Cardiac muscle cell (in vitro differentiated cells and primary cell): ENCODE data around the gene STPG1. TPM values are rescaled to one million over a fixed set of nuclear protein-coding genes. Genes with fewer than 3 reads are reported as not detected.

Experiments used
- DNase-seq, 2 donors: peaks; one replicate each; pipeline versions ENCODE4 v3.0.0 to v3.0.0-alpha.2; 2010 to 2017; ENCODE audit warnings: low read depth in 1 of 2, low spot score in 1 of 2
- H3K27ac ChIP-seq: fragments of 200-600 bp; sonication (generic); 2 replicates; pipeline ENCODE4 v1.5.1; 2016
- H3K27me3 ChIP-seq: fragments of 200-600 bp; sonication (generic); 2 replicates; pipeline ENCODE4 v1.6.0; 2016; ENCODE audit warnings: control low read depth
- H3K36me3 ChIP-seq: fragments of 200-600 bp; sonication (generic); 2 replicates; pipeline ENCODE4 v1.5.1; 2016; ENCODE audit warnings: control low read depth
- H3K4me1 ChIP-seq: fragments of 200-600 bp; sonication (generic); 2 replicates; pipeline ENCODE4 v1.8.1; 2017; ENCODE audit warnings: low read depth, mild to moderate bottlenecking, mixed run types
- H3K4me3 ChIP-seq: fragments of 200-600 bp; sonication (generic); 2 replicates; pipeline ENCODE4 v1.5.1; 2016; ENCODE audit warnings: mild to moderate bottlenecking
- H3K9me3 ChIP-seq: fragments of 200-600 bp; sonication (generic); 2 replicates; pipeline ENCODE4 v1.5.1; 2017; ENCODE audit warnings: low read depth, mild to moderate bottlenecking, control low read depth
- CTCF ChIP-seq: IDR thresholded peaks from 2 replicates; pipeline ENCODE4 v1.5.1; 2012; ENCODE audit warnings: low read depth, mild to moderate bottlenecking, low read length
- polyA plus RNA-seq: library from polyadenylated mRNA; unstranded; fragments of >200 nt; fragmentation: Nextera tagmentation; extraction: Ambion mirVana; gene quantifications from 2 replicates; pipeline ENCODE4 v1.2.1, GENCODE V29; 2016
- total RNA-seq: library from RNA; depleted of rRNA; stranded (reverse); fragments of >200 nt; gene quantifications from 2 replicates; pipeline ENCODE4 v1.2.3, GENCODE V29; 2016

STPG1 gene
- total and polyA plus RNA-seq, 2 experiments from 2014 or later: 9.9 to 10.7 TPM

GRCh38 chr1:24316645-24317044, 96.9 kb downstream of the STPG1 start:
- H3K9me3 ChIP-seq: no peaks in the 10 kb centered on the region
- H3K4me3 ChIP-seq: no peak overlapping the region
- no peak for TF ChIP-seq CTCF
- H3K4me1 ChIP-seq: peaks cover 7% of the 10 kb centered on the region
- H3K27ac ChIP-seq: no peak overlapping the region
- peaks cover 17% of the 10 kb centered on the region for H3K27me3 ChIP-seq
- no peak for DNase-seq
- H3K36me3 ChIP-seq: no peaks in the 10 kb centered on the region

DNA sequence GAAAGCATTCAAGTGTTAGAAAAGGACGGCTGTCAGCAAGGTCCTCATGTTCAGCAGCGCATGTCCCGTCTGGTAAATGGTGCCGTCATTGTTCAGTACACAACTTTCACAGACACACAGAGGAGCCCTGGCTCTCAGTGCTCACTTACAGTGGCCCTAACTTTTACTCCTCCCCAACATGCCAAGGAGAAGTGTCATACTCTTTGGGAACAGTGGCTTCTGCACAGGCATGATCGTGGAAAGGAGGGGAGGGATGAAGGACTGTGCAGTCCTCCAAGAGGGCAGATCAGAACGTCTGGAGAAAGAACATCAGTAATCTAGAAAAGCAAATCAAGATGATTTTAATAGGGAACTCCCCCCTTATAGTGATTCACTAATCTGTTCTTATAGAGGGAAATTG, 98.2 kb downstream of the STPG1 start:
- no peak for TF ChIP-seq CTCF
- peaks cover 10% of the 10 kb centered on the region for H3K27me3 ChIP-seq
- no peaks in the 10 kb centered on the region for H3K9me3 ChIP-seq
- H3K27ac ChIP-seq: no peak overlapping the region
- peaks cover 7% of the 10 kb centered on the region for H3K4me1 ChIP-seq
- no peak for DNase-seq
- H3K4me3 ChIP-seq: no peak overlapping the region
- H3K36me3 ChIP-seq: no peaks in the 10 kb centered on the region

DNA sequence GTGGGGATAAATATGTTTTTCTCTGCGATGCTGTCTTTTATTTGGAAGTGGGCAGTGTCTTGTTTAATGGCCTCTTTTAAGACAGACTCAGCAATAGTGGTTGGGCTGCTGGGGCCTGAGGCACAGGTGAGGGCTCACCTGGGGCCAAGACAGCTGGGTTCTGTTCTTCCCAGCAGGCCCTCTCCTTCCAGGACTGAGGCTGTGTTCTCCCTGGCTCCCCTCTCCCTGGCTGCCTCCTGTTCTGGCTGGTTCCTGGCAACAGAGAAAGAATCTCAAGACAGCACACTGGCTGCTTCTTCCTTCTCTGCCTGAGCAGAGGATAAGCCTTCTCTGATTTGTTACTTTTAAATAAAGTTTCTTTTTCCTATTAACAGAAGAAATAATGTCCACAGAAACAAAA, 101.8 kb downstream of the STPG1 start:
- DNase-seq: no peak
- Histone ChIP-seq H3K9me3 (no peaks in the 10 kb centered on the region), H3K4me3 (no peak overlapping the region), H3K36me3 (no peaks in the 10 kb centered on the region), H3K4me1 (no peaks in the 10 kb centered on the region), H3K27ac (no peak overlapping the region), H3K27me3 (no peaks in the 10 kb centered on the region)
- TF ChIP-seq CTCF: no peak

DNA sequence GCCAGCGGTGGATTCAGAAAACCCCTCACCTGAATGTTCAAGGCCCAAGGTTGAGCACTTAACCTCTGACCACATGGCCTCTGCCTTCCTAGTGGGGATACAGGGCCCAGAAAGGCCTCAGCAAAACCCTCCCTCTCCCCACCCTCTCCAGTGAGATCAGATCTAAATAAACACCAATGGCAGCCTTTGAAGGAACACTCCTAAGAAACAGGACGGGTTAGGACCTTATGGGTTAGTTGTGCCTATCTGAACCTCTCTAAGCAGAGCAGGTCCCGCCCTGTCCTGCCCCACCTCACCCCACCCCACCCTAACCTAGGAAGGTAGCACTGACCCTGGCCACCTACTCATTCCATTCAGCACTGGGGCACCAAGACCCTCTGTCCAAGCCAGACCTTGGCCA, 102.3 kb downstream of the STPG1 start:
- TF ChIP-seq CTCF: no peak
- Histone ChIP-seq H3K36me3 (no peaks in the 10 kb centered on the region), H3K27me3 (no peaks in the 10 kb centered on the region), H3K4me3 (no peak overlapping the region), H3K4me1 (no peaks in the 10 kb centered on the region), H3K9me3 (no peaks in the 10 kb centered on the region), H3K27ac (no peak overlapping the region)
- DNase-seq: no peak

DNA sequence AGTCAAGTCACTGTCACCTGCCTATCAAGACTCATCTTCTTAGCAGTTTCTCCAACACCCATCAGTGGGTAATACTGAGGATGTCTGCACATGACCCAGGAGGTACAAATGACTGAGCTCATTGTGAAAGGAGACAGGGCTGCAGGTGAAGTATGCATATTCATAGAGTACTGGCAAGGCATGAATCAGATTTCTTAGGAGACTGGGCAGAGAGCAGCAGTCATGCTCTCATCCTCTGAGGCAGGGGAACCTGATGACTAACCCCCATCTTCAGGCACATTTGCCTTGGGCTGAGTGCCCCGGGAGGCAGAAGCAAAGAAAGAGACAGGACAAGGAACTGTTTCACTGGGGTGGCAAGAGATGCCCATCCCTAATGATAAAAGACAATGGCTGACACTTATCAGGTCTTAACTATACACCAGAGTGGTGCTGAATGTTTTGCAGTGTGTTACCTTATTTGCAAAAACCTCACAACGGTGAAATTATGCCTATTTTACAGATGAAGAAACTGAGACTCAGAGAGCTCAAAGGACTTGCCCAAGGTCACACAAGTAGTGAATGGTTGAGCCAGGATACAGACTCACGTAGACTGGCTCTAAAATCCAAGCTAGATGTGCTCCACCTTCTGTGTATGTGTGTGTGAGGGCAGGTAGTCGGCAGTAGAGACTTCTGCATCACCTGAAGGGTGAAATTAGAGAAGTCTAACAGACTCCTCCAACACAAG, 103.7 kb downstream of the STPG1 start:
- Histone ChIP-seq H3K27ac (no peak overlapping the region), H3K4me3 (no peak overlapping the region), H3K27me3 (no peaks in the 10 kb centered on the region), H3K4me1 (no peaks in the 10 kb centered on the region), H3K9me3 (no peaks in the 10 kb centered on the region), H3K36me3 (no peaks in the 10 kb centered on the region)
- no peak for DNase-seq
- no peak for TF ChIP-seq CTCF
